HG03442 (cell line): ENCODE data around the gene ID3.
A peak's percentile ranks its signal among the peaks of the same experiment; 100 is the strongest.
"Not testable (repeated sequence)": the region's sequence is repeated elsewhere in the genome, so short reads cannot be mapped to it uniquely, and the experiment has no call there.

Experiments used
- ATAC-seq: cut with Tn5 transposase; IDR thresholded peaks from one replicate; pipeline ENCODE4 v1.9.1; 2021; ENCODE audit warnings: mild to moderate bottlenecking, moderate library complexity; ENCODE audit not compliant: unreplicated experiment

The ID3 gene

DNA sequence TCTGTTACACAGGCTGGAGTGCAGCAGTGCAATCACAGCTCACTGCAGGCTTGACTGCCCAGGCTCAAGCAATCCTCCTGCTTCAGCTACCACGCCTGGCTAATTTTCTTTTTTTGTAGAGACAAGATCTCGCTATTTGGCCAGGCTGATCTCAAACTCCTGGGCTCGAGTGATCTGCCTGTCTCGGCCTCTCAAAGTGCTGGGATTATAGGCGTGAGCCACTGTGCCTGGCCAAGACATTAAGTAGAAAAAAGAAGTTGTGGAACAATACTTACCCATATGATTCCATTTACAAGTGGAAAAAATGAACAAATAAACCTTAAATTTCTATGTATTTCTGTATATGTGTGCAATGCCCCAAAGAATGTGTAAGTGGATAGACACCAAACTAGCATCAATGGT lies 30.3 kb upstream of the ID3 start:
- no peak for ATAC-seq

GRCh38 chr1:23588749-23589548 lies 29.6 kb upstream of the ID3 start:
- no peak for ATAC-seq

DNA sequence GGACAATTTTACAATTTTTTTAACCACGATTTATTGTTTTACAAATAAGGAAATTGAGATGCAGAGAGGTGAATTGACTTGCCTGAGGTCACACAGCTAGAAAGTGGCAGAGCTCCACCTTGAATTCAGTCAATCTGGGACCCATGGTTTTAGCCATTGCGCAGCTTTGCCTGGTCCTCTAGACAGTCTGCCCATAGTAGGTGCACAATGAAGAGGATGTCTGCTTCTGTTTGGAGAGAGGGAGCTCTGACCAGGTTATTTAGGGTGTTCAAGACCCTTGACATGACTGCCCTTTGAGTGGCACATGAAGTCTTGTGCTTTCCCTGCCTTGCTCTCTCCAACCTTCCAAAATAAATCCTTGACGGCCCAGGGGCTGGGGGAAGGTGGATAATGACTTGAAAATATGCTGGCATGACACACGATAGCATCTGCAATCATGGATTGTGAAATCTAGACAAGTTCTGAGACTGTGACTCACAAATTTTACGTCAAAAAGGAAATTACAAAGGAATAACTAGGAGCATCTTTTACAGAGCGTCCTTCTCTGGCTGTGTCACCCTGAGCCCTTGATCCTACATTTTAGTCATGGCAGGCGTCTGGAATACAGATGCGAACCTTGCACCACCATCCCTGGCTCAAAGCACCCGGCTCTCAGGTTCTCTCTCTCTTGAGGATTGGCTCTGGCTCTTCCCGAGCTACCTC lies 26.2 kb upstream of the ID3 start:
- ATAC-seq, result no peak

GRCh38 chr1:23583727-23584126 lies 24.4 kb upstream of the ID3 start:
- ATAC-seq, result not testable (repeated sequence)

DNA sequence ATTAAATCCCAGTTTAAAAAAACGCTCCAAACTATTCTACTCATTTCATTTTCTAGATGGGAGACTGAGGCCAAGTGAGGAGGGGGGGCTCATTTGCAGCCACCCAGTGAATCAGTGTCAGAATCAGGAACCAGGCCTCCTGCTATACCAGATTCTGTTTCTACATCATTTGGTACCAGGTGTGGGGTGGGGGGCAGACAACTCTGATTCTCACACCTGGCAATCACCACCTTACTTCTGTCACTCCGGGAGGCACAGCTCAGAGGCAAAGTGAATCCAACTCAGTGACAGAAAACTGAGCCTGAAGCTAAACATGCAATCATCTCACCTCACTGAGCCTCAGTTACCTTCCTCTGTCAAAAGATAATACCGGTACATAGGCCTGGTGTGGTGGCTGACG lies 23.5 kb upstream of the ID3 start:
- no peak for ATAC-seq

DNA sequence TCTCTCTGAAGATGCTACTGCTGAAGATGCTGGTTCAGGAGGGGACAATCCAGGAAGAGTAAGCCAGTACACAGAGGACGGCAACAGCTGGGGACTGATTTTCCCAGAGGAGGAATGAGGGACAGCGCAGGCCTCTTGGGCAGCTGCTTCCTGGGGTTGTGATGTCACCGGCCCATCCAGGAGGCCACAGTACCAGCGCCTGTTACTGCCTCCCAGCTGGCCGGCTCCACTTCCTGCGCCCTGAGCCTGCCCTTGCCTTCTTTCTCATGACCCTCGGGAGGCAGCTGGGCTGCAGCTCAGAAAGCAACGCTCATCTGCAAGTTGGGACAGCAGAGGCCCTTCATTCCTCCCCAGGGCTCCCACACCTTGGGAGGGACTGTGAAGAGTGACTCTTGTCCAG lies 21.9 kb upstream of the ID3 start:
- no peak for ATAC-seq

GRCh38 chr1:23578997-23579363 lies 19.7 kb upstream of the ID3 start:
- ATAC-seq, result no peak

DNA sequence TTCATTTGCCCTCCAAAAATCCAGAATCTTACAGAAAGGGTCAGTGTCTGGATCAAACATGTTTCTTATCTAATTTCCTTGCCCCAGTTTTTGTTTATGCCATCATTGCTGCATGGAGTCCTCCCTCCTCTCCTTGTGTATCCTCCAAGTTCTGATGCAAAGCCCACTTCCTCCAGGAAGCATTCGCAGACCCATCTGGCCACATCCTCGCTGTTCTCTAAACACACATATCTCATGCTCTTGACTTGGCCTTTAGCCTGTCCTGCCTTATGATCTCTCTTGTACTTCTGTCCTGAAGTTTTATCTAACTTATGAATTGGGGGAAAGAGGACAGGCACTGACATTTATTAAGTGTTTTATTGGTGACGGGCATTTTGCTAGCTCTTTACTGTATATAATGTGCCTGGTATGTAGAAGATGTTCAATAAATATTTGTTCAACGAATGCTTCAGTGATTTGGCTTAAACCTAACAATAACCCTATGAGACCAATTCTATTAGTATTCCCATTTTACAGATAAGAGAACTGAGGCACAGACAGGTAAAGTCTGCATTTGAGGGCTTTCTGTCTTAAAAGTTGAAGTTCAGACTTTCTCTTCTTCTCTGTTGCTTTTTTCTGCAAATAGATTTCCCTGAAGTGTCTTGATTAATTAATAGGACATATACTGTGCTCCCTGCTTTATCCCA lies 19.2 kb upstream of the ID3 start:
- ATAC-seq, result no peak

DNA sequence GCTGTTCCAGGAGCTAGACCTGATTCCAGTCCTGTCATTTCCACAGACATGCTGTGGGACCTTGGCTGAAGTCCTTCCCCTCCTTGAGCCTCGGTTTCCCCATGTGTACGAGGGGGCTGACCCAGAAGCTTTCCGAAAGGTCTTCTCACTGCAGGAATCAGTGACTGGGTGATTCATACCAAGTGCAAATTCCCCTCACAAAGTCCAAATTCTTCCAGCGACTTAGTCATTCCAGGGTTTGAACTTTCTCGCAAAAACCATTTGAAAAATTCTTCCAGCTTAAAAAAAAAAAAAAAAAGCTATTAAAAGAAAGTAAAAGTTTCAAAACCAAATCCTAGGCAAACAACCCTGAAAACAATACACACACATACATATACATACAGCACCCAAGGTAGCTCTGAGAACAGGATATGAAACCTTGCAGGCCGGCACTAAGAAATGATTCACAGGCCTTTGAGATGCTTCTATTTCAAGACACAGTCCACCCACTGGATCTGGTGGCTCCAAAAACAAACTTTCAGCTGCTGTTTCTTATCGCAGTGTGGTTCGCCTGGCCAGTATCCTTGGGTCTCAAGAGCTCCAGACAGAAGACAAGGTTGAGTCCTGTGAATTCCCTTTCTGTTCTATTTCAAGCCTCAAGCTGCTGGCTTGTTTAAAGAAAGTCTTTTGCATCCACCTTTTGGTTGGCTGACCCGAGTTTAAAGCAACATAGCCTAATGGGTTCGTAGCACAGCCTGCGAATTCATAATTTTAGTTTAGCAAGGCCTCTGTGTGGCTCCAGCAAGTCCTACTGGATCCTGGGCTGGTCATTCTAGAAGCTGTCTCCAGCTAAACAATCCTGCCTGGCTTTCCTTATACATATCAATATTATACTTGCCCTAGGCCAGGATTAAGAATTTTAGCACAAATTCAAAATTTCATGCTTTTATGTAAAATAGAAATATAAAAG lies 18.0 kb upstream of the ID3 start:
- peak; percentile 79 for ATAC-seq

- ATAC-seq, result no peak
Observed at GRCh38 chr1:23576338-23577055, 17.2 kb upstream of the ID3 start.

DNA sequence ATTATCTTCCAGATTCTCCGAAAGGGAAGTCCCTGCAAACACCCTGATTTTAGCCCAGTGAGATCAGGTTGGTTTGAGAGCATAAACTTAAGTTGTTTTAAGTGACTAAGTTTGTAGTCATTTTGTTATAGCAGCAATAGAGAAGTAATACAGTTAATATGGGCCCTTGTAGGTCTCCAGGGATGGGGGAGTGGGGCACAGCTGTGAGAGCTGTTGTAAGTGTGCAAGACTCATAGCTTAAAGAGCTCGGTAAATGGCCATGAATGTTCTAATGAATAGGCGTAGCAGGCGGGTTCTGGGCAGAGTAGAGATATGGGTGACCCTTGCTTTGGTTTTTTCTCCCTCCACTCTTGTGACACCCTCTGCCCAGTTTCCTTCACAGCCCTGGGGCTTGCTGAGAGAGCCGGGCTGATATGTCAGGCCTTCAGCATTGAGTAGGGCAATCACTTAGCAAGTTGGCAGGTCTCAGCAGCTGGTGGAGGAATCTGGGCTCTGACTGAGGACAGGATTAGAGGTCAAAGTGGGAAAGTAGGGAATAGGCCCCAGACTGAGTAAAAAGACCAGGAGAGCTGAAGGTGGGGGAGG lies 16.0 kb upstream of the ID3 start:
- ATAC-seq, result no peak

DNA sequence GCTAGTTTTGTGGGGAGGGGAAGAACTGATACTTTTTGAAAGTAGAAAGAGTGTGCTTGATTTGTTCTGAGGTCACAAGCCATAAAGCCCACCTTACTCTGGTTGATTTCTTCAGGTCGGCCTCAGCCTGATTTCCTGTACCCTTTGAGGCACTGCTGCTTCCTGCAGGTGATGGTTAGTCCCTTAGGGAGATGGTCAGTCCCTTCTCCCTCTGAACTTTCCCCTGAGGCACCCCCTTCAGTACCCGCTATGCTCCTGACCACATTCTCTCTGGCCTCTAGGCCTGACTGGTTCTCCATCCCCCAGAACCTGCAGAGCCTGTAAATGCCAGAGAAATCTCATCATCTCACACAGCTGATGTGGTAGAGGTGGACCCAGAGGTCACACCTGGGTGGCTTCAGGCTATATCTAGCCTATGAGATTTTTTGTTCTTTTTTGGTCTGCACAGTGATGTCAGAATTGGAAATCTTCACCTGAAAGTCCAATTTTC lies 15.0 kb upstream of the ID3 start:
- peak; percentile 37 for ATAC-seq

DNA sequence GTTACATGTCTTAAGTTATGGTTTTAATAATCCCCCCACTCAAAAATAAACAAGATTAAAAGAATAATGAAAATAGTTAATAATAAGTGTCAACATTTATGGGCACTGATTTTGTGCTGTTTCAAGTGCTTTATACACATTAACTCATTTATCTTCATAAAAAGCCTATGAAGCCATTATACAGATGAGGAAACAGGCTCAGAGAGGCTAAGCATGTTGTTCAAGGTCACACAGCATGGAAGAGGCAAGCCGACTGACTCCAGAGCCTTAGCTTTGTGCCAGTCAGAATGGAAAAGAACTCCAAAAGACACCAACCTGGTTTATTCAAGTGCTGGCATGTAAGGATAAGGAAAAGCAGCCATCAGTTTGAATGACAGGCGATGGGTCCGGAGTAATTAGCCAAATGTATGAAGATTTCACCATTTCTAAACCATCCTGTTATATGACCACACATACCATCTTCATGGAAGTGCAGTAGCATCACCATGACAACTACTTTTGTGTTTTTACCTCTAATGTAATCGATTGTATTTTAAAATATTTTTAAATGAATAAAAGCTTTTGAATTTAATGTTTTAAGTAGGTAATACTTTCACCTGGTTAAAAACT lies 14.4 kb upstream of the ID3 start:
- ATAC-seq, result no peak

DNA sequence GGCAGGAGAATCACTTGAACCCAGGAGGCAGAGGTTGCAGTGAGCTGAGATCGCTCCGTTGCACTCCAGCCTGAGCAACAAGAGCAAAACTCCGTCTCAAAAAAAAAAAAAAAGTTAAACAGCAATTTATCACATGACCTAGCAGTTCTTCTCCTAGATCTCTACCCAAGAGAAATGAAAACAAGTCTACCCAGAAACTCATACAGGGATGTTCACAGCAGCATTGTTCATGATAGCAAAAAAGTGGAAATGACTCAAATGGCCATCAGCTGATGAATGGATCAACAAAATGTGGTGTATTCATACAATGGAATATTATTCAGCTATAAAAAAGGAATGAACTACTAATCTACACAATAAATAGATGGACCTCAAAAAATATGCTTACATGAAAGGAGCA lies 12.2 kb upstream of the ID3 start:
- ATAC-seq, result no peak

DNA sequence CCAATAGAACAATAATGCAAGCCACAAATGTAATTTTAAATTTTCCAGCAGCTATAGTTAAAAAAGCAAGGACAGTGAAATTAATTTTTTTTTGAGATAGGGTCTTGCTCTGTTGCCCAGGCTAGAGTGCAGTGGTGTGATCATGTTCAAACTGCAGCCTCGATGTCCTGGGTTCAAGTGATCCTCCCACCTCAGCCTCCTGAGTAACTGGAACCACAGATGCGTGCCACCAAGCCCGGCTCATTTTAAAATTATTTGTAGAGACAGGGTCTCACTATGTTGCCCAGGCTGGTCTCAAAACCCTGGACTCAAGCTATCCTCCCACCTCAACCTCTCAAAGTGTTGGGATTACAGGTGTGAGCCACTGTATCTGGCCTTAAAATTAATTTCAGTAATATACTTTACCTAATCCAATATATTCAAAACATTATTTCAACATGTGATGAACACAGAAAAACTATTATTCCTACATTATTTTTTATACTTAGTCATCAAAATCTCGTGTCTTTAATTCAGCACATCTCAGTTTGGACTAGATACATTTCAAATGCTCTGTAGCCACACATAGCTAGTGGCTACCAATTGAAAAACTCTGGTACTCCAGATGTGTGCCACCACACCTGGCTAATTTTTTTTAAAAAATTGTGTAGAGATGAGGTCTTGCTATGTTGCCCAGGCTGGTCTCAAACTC lies 10.8 kb upstream of the ID3 start:
- no peak for ATAC-seq

- no peak for ATAC-seq
Observed at GRCh38 chr1:23568608-23569383, 9.5 kb upstream of the ID3 start.

GRCh38 chr1:23567996-23568607 lies 8.8 kb upstream of the ID3 start:
- no peak for ATAC-seq

GRCh38 chr1:23567629-23567995 lies 8.3 kb upstream of the ID3 start:
- no peak for ATAC-seq
